GM23338 (cell line): ENCODE data around the gene MFSD2A. TPM values are rescaled to one million over a fixed set of nuclear protein-coding genes. Genes with fewer than 3 reads are reported as not detected.
"Not testable (repeated sequence)": the region's sequence is repeated elsewhere in the genome, so short reads cannot be mapped to it uniquely, and the experiment has no call there.

Experiments
- ATAC-seq: fragments of 200-7000 bp; cut with Tn5 transposase; 3 replicates; pipeline ENCODE4 v1.9.1; 2020
- DNase-seq: peaks from one replicate; pipeline ENCODE4 v3.0.0-alpha.2; 2015; ENCODE audit warnings: low spot score
- H2AFZ ChIP-seq: fragments of 200-600 bp; sonication (generic); 2 replicates; pipeline ENCODE4 v1.8.0; 2016; ENCODE audit warnings: antibody characterized with exemption, mild to moderate bottlenecking, moderate library complexity
- H3F3A ChIP-seq: fragments of 200-600 bp; sonication (generic); replicated peaks from 2 replicates; pipeline ENCODE4 v1.8.0; 2017; ENCODE audit warnings: antibody characterized with exemption, mixed run types, low read depth
- H3K27ac ChIP-seq: fragments of 200-600 bp; sonication (generic); 2 replicates; pipeline ENCODE4 v1.6.1; 2016; ENCODE audit warnings: low read depth
- H3K27me3 ChIP-seq: fragments of 200-600 bp; sonication (generic); 2 replicates; pipeline ENCODE4 v1.8.0; 2016; ENCODE audit warnings: mild to moderate bottlenecking, mixed run types, moderate library complexity; ENCODE audit not compliant: insufficient read depth
- H3K36me3 ChIP-seq: fragments of 200-600 bp; sonication (generic); 2 replicates; pipeline ENCODE4 v1.8.0; 2016; ENCODE audit warnings: mild to moderate bottlenecking; ENCODE audit not compliant: insufficient read depth
- H3K4me1 ChIP-seq: fragments of 200-600 bp; sonication (generic); 2 replicates; pipeline ENCODE4 v1.8.0; 2016; ENCODE audit warnings: mild to moderate bottlenecking, moderate library complexity; ENCODE audit not compliant: insufficient read depth
- H3K4me2 ChIP-seq: fragments of 200-600 bp; sonication (generic); 2 replicates; pipeline ENCODE4 v1.7.1; 2017; ENCODE audit warnings: mixed run types
- H3K4me3 ChIP-seq: fragments of 200-600 bp; sonication (generic); 2 replicates; pipeline ENCODE4 v1.6.1; 2016; ENCODE audit warnings: mixed run types
- H3K79me2 ChIP-seq: fragments of 200-600 bp; sonication (generic); replicated peaks from 2 replicates; pipeline ENCODE4 v1.8.0; 2017; ENCODE audit warnings: mild to moderate bottlenecking; ENCODE audit not compliant: insufficient read depth
- H3K9me2 ChIP-seq: fragments of 200-600 bp; sonication (generic); 2 replicates; pipeline ENCODE4 v1.8.0; 2017; ENCODE audit not compliant: insufficient read depth
- H4K20me1 ChIP-seq: fragments of 200-600 bp; sonication (generic); replicated peaks from 2 replicates; pipeline ENCODE4 v1.8.0; 2017; ENCODE audit warnings: mild to moderate bottlenecking; ENCODE audit not compliant: insufficient read depth
- H3K27ac Mint-ChIP-seq: 2 replicates; pipeline ENCODE4 v1.8.0; 2020; ENCODE audit warnings: inconsistent platforms, mild to moderate bottlenecking, moderate library complexity, mixed read lengths
- H3K27me3 Mint-ChIP-seq: 3 replicates; pipeline ENCODE4 v1.8.0; 2022; ENCODE audit warnings: low read depth, mild to moderate bottlenecking, moderate library complexity, mixed read lengths, inconsistent platforms; ENCODE audit not compliant: insufficient read depth, poor library complexity
- H3K36me3 Mint-ChIP-seq: 3 replicates; pipeline ENCODE4 v1.8.0; 2021; ENCODE audit warnings: low read depth, mild to moderate bottlenecking, inconsistent platforms, moderate library complexity, mixed read lengths
- H3K4me1 Mint-ChIP-seq: 3 replicates; pipeline ENCODE4 v1.8.0; 2020; ENCODE audit warnings: mild to moderate bottlenecking, inconsistent platforms, mixed read lengths
- H3K4me3 Mint-ChIP-seq: 3 replicates; pipeline ENCODE4 v1.8.0; 2021; ENCODE audit warnings: moderate library complexity, mild to moderate bottlenecking, inconsistent platforms, mixed read lengths
- H3K9me3 Mint-ChIP-seq: 3 replicates; pipeline ENCODE4 v1.8.0; 2020; ENCODE audit warnings: moderate library complexity, mild to moderate bottlenecking, inconsistent platforms, mixed read lengths
- CREB1 ChIP-seq: fragments of 250-450 bp; sonication (Bioruptor Pico); IDR thresholded peaks from 2 replicates; pipeline ENCODE4 v1.5.0; 2020; ENCODE audit warnings: low read depth, mild to moderate bottlenecking, moderate library complexity
- CTCF ChIP-seq, 2 experiments: fragments of 200-600 bp in 1 of 2; sonication (generic) in 1 of 2; conservative IDR thresholded peaks; 2 replicates each; pipeline versions ENCODE4 v1.5.1 to v1.6.1; 2016 to 2017; ENCODE audit warnings: antibody characterized with exemption in 2 of 2, low read depth in 2 of 2, mild to moderate bottlenecking in 2 of 2, moderate library complexity in 1 of 2
- JUNB ChIP-seq: IDR thresholded peaks from one replicate; pipeline ENCODE4 v1.6.1; 2016; ENCODE audit warnings: antibody characterized with exemption; ENCODE audit not compliant: unreplicated experiment
- NANOG ChIP-seq: IDR thresholded peaks from 2 replicates; pipeline ENCODE4 v1.6.1; 2016; ENCODE audit warnings: antibody characterized with exemption, borderline replicate concordance
- STAT1 ChIP-seq: IDR thresholded peaks from one replicate; pipeline ENCODE4 v1.6.1; 2016; ENCODE audit warnings: antibody characterized with exemption; ENCODE audit not compliant: unreplicated experiment
- ZNF331 ChIP-seq: fragments of 250-450 bp; sonication (Bioruptor Pico); IDR thresholded peaks from 2 replicates; pipeline ENCODE4 v1.5.0; 2020; ENCODE audit warnings: low read depth, mild to moderate bottlenecking, moderate library complexity
- ZNF462 ChIP-seq: fragments of 250-450 bp; sonication (Bioruptor Pico); IDR thresholded peaks from 2 replicates; pipeline ENCODE4 v1.5.0; 2020; ENCODE audit warnings: mild to moderate bottlenecking, moderate library complexity
- polyA plus RNA-seq: library from polyadenylated mRNA; unstranded; fragments of >200 nt; fragmentation: Nextera tagmentation; extraction: Ambion mirVana; gene quantifications from 2 replicates; pipeline ENCODE4 v1.2.1, GENCODE V29; 2016
- total RNA-seq: library from RNA; depleted of rRNA; stranded (reverse); fragments of >200 nt; shearing (Covaris generic); gene quantifications from 2 replicates; pipeline ENCODE4 v1.2.3, GENCODE V29; 2014

MFSD2A gene
- total and polyA plus RNA-seq, 2 experiments from 2014 or later = 16.1 to 23.9 TPM

- Mint-ChIP-seq H3K4me3 (no peak overlapping the region), H3K27me3 (peaks cover 12% of the 10 kb centered on the region), H3K36me3 (peaks cover 16% of the 10 kb centered on the region), H3K27ac (no peak overlapping the region), H3K9me3 (peaks cover 38% of the 10 kb centered on the region), H3K4me1 (no peaks in the 10 kb centered on the region)
- Histone ChIP-seq H3K4me1 (no peaks in the 10 kb centered on the region), H3K79me2 (no peaks in the 10 kb centered on the region), H2AFZ (no peak overlapping the region), H3K4me2 (no peak overlapping the region), H3K4me3 (no peak overlapping the region), H4K20me1 (no peaks in the 10 kb centered on the region), H3K36me3 (0 out of 2 replicates have a peak, but pooled peaks cover 6% of the 10 kb centered on the region), H3F3A (peaks cover under 1% of the 10 kb centered on the region; the same call in 1 of the 2 replicates), H3K27ac (no peak overlapping the region), H3K9me2 (no peaks in the 10 kb centered on the region), H3K27me3 (peaks cover 9% of the 10 kb centered on the region)
- TF ChIP-seq JUNB (no peak), ZNF331 (CRISPR knock-in tag) (no peak), CTCF (conservative IDR thresholded peaks at IDR 0.05; ENCODE audit: low read depth in 2 of 2) (no peak), STAT1 (no peak), NANOG (no peak)
- ATAC-seq (no peak), DNase-seq (no peak)
These were observed 46.4 kb upstream of the MFSD2A start for GRCh38 chr1:39908534-39908933.

GRCh38 chr1:39910263-39910662 lies 44.7 kb upstream of the MFSD2A start:
- no peak overlapping the region for H3K4me3 ChIP-seq
- H3K27me3 Mint-ChIP-seq = peaks cover 6% of the 10 kb centered on the region
- no peak overlapping the region for H3K4me3 Mint-ChIP-seq
- no peak overlapping the region for H2AFZ ChIP-seq
- no peak for TF ChIP-seq ZNF462
- no peak for TF ChIP-seq CREB1 (CRISPR knock-in tag)
- TF ChIP-seq CTCF (conservative IDR thresholded peaks at IDR 0.05; ENCODE audit: low read depth in 2 of 2) = no peak
- TF ChIP-seq NANOG = no peak
- TF ChIP-seq ZNF331 (CRISPR knock-in tag) = no peak
- DNase-seq (no peak), ATAC-seq (no peak)
- H3K4me1 ChIP-seq = no peaks in the 10 kb centered on the region
- H3K36me3 Mint-ChIP-seq = peaks cover 16% of the 10 kb centered on the region
- H3K9me2 ChIP-seq = no peaks in the 10 kb centered on the region
- H3K27ac ChIP-seq = no peak overlapping the region
- H3K27ac Mint-ChIP-seq = no peak overlapping the region
- no peaks in the 10 kb centered on the region for H4K20me1 ChIP-seq
- peaks cover 38% of the 10 kb centered on the region for H3K9me3 Mint-ChIP-seq
- H3K4me1 Mint-ChIP-seq = no peaks in the 10 kb centered on the region
- H3K27me3 ChIP-seq = no peaks in the 10 kb centered on the region
- no peaks in the 10 kb centered on the region for H3F3A ChIP-seq
- no peaks in the 10 kb centered on the region for H3K79me2 ChIP-seq
- H3K36me3 ChIP-seq = 0 out of 2 replicates have a peak, but pooled peaks cover 6% of the 10 kb centered on the region
- H3K4me2 ChIP-seq = no peak overlapping the region

GRCh38 chr1:39913136-39913535 lies 41.8 kb upstream of the MFSD2A start:
- not testable (repeated sequence) for H3K4me3 Mint-ChIP-seq, H3K4me1 Mint-ChIP-seq, ATAC-seq, H3K27ac ChIP-seq, DNase-seq, H3K27me3 Mint-ChIP-seq, H3K4me3 ChIP-seq, H3F3A ChIP-seq, H3K79me2 ChIP-seq, H3K27me3 ChIP-seq, H3K27ac Mint-ChIP-seq, H4K20me1 ChIP-seq, H2AFZ ChIP-seq, H3K36me3 Mint-ChIP-seq, H3K4me1 ChIP-seq, H3K36me3 ChIP-seq, H3K9me2 ChIP-seq, H3K4me2 ChIP-seq
- H3K9me3 Mint-ChIP-seq = peaks cover 24% of the 10 kb centered on the region
